Effector CD4-positive, alpha-beta T cell (primary cell): Measurements from ENCODE around the gene NSUN2.
"Not testable (repeated sequence)": the region's sequence is repeated elsewhere in the genome, so short reads cannot be mapped to it uniquely, and the experiment has no call there.

Source experiments
- DNase-seq: peaks from one replicate; pipeline ENCODE4 v3.0.0-alpha.2; 2020

NSUN2 gene

GRCh38 chr5:6581559-6582426 lies 51.1 kb downstream of the NSUN2 start:
- no peak for DNase-seq

- DNase-seq, result no peak
Observed at GRCh38 chr5:6581090-6581489, 51.8 kb downstream of the NSUN2 start.

- DNase-seq, result no peak
Observed at GRCh38 chr5:6579535-6579934, 53.3 kb downstream of the NSUN2 start.

GRCh38 chr5:6578676-6579343 lies 54.0 kb downstream of the NSUN2 start:
- no peak for DNase-seq

- DNase-seq, result no peak
Observed at GRCh38 chr5:6576861-6577501, 55.9 kb downstream of the NSUN2 start.

GRCh38 chr5:6574537-6575245 lies 58.2 kb downstream of the NSUN2 start:
- DNase-seq, result no peak

- DNase-seq, result no peak
Observed at GRCh38 chr5:6574111-6574510, 58.7 kb downstream of the NSUN2 start.

- no peak for DNase-seq
Observed at GRCh38 chr5:6573651-6574101, 59.2 kb downstream of the NSUN2 start.

- no peak for DNase-seq
Observed at GRCh38 chr5:6572825-6573380, 59.9 kb downstream of the NSUN2 start.

- DNase-seq, result no peak
Observed at GRCh38 chr5:6572086-6572824, 60.6 kb downstream of the NSUN2 start.

- not testable (repeated sequence) for DNase-seq
Observed at GRCh38 chr5:6571607-6572006, 61.2 kb downstream of the NSUN2 start.

GRCh38 chr5:6570530-6570929 lies 62.3 kb downstream of the NSUN2 start:
- no peak for DNase-seq

GRCh38 chr5:6568889-6569288 lies 64.0 kb downstream of the NSUN2 start:
- no peak for DNase-seq

GRCh38 chr5:6568383-6568782 lies 64.5 kb downstream of the NSUN2 start:
- DNase-seq, result no peak

GRCh38 chr5:6567835-6568234 lies 65.0 kb downstream of the NSUN2 start:
- DNase-seq, result no peak

GRCh38 chr5:6567068-6567467 lies 65.8 kb downstream of the NSUN2 start:
- no peak for DNase-seq

- DNase-seq, result no peak
Observed at GRCh38 chr5:6565492-6565891, 67.4 kb downstream of the NSUN2 start.

- no peak for DNase-seq
Observed at GRCh38 chr5:6557807-6558575, 74.9 kb downstream of the NSUN2 start.

GRCh38 chr5:6556802-6557102 lies 76.1 kb downstream of the NSUN2 start:
- DNase-seq, result no peak

GRCh38 chr5:6556089-6556801 lies 76.6 kb downstream of the NSUN2 start:
- no peak for DNase-seq

- no peak for DNase-seq
Observed at GRCh38 chr5:6554812-6555211, 78.0 kb downstream of the NSUN2 start.
